ENCODE data around the gene MXD4.

Gene MXD4

DNA sequence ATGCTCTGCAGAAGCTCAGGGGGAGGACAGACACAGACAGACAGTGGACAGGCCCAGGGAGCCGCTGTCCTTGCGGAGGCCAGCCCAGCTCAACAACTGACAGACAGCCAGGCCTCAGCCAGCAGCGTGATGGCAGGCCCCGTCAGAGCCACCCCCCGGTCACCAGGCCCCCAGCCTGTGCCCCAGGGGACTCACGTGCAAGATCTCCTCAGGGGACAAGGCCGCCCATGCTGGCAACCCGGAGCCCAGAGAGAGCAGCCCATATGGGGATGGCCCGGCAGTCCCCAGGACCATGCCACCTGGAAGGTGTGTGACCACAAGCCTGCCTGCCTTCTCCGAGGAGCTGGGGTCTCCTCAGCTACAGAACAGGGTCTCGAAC is 28.0 kb upstream of the MXD4 start:
- no peak for TF ChIP-seq EP300 (IDR thresholded peaks at IDR 0.05; ENCODE audit: borderline replicate concordance)
- TF ChIP-seq CEBPB (IDR thresholded peaks at IDR 0.05) = no peak
- TF ChIP-seq FOXM1 (IDR thresholded peaks at IDR 0.05; ENCODE audit: borderline replicate concordance, low read depth) = no peak
- no peak for TF ChIP-seq CREB1 (IDR thresholded peaks at IDR 0.05; ENCODE audit: low read depth)
- no peak for TF ChIP-seq RAD21 (IDR thresholded peaks at IDR 0.05; ENCODE audit: low read depth)
- TF ChIP-seq NFIC (IDR thresholded peaks at IDR 0.05) = no peak
- TF ChIP-seq, protein P1, sequence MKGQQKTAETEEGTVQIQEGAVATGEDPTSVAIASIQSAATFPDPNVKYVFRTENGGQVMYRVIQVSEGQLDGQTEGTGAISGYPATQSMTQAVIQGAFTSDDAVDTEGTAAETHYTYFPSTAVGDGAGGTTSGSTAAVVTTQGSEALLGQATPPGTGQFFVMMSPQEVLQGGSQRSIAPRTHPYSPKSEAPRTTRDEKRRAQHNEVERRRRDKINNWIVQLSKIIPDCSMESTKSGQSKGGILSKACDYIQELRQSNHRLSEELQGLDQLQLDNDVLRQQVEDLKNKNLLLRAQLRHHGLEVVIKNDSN (IDR thresholded peaks at IDR 0.05) = no peak
- TF ChIP-seq, protein P2, sequence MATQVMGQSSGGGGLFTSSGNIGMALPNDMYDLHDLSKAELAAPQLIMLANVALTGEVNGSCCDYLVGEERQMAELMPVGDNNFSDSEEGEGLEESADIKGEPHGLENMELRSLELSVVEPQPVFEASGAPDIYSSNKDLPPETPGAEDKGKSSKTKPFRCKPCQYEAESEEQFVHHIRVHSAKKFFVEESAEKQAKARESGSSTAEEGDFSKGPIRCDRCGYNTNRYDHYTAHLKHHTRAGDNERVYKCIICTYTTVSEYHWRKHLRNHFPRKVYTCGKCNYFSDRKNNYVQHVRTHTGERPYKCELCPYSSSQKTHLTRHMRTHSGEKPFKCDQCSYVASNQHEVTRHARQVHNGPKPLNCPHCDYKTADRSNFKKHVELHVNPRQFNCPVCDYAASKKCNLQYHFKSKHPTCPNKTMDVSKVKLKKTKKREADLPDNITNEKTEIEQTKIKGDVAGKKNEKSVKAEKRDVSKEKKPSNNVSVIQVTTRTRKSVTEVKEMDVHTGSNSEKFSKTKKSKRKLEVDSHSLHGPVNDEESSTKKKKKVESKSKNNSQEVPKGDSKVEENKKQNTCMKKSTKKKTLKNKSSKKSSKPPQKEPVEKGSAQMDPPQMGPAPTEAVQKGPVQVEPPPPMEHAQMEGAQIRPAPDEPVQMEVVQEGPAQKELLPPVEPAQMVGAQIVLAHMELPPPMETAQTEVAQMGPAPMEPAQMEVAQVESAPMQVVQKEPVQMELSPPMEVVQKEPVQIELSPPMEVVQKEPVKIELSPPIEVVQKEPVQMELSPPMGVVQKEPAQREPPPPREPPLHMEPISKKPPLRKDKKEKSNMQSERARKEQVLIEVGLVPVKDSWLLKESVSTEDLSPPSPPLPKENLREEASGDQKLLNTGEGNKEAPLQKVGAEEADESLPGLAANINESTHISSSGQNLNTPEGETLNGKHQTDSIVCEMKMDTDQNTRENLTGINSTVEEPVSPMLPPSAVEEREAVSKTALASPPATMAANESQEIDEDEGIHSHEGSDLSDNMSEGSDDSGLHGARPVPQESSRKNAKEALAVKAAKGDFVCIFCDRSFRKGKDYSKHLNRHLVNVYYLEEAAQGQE (IDR thresholded peaks at IDR 0.05; ENCODE audit: low read depth) = no peak
- no peak for TF ChIP-seq ZBTB7A (IDR thresholded peaks at IDR 0.05; ENCODE audit: low read depth)
- no peak for TF ChIP-seq TAF1 (IDR thresholded peaks at IDR 0.05; ENCODE audit: low read depth)
- TF ChIP-seq TEAD4 (IDR thresholded peaks at IDR 0.05) = no peak
- no peak for TF ChIP-seq EGR1 (IDR thresholded peaks at IDR 0.05)
- TF ChIP-seq TCF12 (IDR thresholded peaks at IDR 0.05; ENCODE audit: low read depth) = no peak
- no peak for TF ChIP-seq YY1 (IDR thresholded peaks at IDR 0.05; ENCODE audit: low read depth)
- TF ChIP-seq, protein P3, sequence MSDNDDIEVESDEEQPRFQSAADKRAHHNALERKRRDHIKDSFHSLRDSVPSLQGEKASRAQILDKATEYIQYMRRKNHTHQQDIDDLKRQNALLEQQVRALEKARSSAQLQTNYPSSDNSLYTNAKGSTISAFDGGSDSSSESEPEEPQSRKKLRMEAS (IDR thresholded peaks at IDR 0.05) = no peak

DNA sequence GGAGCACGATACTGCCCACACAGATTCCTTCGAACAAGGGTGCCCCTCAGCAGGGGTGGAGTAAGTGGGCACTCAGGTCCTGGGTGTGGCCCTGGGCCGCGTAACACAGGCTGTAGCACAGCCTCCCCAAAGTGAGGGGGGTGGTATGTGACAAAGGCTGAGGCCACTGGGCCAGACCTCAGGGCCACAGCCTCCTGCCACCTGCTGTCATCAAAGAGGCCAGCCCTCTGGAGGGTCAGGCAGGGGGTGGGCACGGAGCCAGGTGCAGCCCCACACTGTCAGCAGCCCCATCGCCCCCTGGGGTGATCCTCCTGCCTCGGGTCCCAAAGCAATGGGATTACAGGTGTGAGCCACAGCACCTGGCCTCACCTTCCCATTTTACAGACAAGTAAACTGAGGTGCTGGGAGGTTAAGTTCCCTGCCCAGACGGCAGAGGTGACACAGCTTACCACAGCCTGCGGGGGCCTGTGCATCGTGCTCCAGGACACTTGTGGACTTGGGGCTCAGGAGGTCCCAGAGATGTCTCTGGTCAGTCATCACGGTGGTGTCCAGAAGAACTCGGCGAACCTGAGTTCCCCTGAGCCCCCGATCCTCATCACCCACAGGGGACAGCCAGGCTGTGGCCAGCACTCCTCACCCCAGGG is 27.5 kb upstream of the MXD4 start:
- no peak for TF ChIP-seq EP300 (IDR thresholded peaks at IDR 0.05; ENCODE audit: borderline replicate concordance)
- no peak for TF ChIP-seq TCF12 (IDR thresholded peaks at IDR 0.05; ENCODE audit: low read depth)
- TF ChIP-seq RAD21 (IDR thresholded peaks at IDR 0.05; ENCODE audit: low read depth) = no peak
- TF ChIP-seq EGR1 (IDR thresholded peaks at IDR 0.05) = no peak
- TF ChIP-seq TAF1 (IDR thresholded peaks at IDR 0.05; ENCODE audit: low read depth) = no peak

DNA sequence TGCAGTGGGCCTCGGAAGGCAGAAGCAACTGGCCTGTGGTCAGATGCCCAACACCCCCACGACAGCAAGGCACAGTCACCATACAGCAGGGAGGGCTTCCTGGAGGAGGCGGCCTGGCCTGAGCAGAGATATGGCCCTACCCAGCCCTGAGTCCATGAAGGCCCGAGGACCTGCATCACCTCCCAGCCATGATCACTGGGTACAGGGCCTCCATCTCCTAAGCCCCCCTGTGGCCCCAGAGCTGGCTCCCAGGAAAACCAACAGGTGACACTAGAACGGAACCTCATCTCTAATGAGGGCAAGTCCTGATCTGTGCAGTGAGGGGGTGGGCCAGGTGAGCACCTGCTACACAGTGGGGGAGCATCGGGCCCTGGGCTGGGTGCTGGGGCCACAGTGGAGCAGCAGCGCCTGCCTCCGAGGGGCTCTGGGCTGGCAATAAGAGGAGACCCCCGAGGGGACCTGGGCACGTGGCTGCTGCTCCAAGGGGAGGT is 26.2 kb upstream of the MXD4 start:
- no peak for TF ChIP-seq TEAD4 (IDR thresholded peaks at IDR 0.05)
- TF ChIP-seq NFIC (IDR thresholded peaks at IDR 0.05) = no peak
- TF ChIP-seq, protein P2 (IDR thresholded peaks at IDR 0.05; ENCODE audit: low read depth) = no peak
- TF ChIP-seq, protein P1 (IDR thresholded peaks at IDR 0.05) = no peak
- no peak for TF ChIP-seq EP300 (IDR thresholded peaks at IDR 0.05; ENCODE audit: borderline replicate concordance)
- no peak for TF ChIP-seq TCF12 (IDR thresholded peaks at IDR 0.05; ENCODE audit: low read depth)
- no peak for TF ChIP-seq YY1 (IDR thresholded peaks at IDR 0.05; ENCODE audit: low read depth)
- TF ChIP-seq FOXM1 (IDR thresholded peaks at IDR 0.05; ENCODE audit: borderline replicate concordance, low read depth) = no peak
- no peak for TF ChIP-seq RAD21 (IDR thresholded peaks at IDR 0.05; ENCODE audit: low read depth)
- TF ChIP-seq, protein P3 (IDR thresholded peaks at IDR 0.05) = no peak
- no peak for TF ChIP-seq EGR1 (IDR thresholded peaks at IDR 0.05)
- no peak for TF ChIP-seq CEBPB (IDR thresholded peaks at IDR 0.05)

DNA sequence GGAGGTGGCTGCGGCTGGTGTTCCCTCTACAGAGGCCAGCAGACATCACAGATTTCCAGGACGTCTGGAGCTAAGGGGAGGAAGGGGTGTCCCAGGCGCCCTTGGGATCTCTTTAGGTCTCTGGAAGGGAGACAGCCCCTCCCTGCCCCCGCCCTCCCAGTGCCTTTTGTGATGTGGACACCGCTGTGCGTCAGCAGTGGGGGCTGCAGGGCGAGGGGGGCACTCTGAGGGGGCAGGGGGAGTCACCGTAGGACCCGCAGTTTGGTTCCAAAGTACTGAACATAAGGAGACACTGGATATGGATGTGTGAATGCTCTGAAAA is 25.6 kb upstream of the MXD4 start:
- TF ChIP-seq, protein P1 (IDR thresholded peaks at IDR 0.05) = no peak
- no peak for TF ChIP-seq TAF1 (IDR thresholded peaks at IDR 0.05; ENCODE audit: low read depth)
- TF ChIP-seq NFIC (IDR thresholded peaks at IDR 0.05) = no peak
- no peak for TF ChIP-seq YY1 (IDR thresholded peaks at IDR 0.05; ENCODE audit: low read depth)

DNA sequence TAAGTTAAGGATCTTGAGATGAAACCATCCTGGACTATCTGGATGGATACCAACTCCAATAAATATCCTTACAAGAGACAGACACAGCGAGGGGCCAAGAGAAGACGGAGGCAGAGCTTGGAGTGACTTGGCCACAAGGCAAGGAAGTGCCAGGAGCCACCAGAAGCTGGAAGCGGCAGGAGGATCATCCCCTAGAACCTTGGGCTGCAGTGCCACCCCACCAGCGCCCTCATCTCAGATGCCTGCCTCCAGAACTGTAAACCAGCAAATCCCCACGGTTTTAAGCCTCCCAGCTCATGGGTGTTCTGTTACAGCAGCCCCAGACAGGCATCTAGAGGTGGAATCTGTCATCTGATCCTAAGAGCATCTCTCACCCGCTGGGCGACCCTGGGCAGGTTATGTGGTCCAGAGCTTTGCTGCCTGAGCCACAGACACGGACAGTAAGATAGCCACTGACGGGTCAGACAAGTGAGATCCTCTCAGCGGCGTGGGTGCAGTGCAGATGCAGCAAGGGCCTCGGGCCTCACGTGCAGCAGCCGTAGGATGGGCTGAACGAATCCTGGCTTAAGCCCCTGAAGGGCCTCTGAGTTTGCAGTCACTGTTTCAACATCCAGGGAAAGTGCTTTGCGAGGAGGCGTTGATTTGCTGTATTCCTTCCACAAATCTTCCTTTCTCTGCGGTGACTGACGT is 25.1 kb upstream of the MXD4 start:
- TF ChIP-seq RAD21 (IDR thresholded peaks at IDR 0.05; ENCODE audit: low read depth) = peak; percentile 2; the same call in 1 of the 2 replicates
- TF ChIP-seq, protein P1 (IDR thresholded peaks at IDR 0.05) = no peak

Measured in Ishikawa (cell line).